Testis (tissue), 2 donors: Measurements from ENCODE around the gene GLI1.

Experiments used
- CTCF ChIP-seq, 3 experiments: fragments of 450-650 bp in 2 of 3; fragments of 200-600 bp in 1 of 3; sonication (generic) in 1 of 3; IDR thresholded peaks; one replicate each; pipeline ENCODE4 v1.5.1; 2016 to 2019; ENCODE audit warnings: antibody characterized with exemption in 3 of 3, mild to moderate bottlenecking in 2 of 3, moderate library complexity in 1 of 3
- POLR2A ChIP-seq: fragments of 450-650 bp; IDR thresholded peaks from one replicate; pipeline ENCODE4 v1.6.1; 2017; ENCODE audit warnings: antibody characterized with exemption, mild to moderate bottlenecking, moderate library complexity

- TF ChIP-seq CTCF (IDR thresholded peaks at IDR 0.05) (no peak), POLR2A (no peak)
These were observed 18.4 kb downstream of the GLI1 start for GRCh38 chr12:57477710-57478681.
